ENCODE data around the gene CR1.
"Not testable (repeated sequence)": the region's sequence is repeated elsewhere in the genome, so short reads cannot be mapped to it uniquely, and the experiment has no call there.

The CR1 gene

DNA sequence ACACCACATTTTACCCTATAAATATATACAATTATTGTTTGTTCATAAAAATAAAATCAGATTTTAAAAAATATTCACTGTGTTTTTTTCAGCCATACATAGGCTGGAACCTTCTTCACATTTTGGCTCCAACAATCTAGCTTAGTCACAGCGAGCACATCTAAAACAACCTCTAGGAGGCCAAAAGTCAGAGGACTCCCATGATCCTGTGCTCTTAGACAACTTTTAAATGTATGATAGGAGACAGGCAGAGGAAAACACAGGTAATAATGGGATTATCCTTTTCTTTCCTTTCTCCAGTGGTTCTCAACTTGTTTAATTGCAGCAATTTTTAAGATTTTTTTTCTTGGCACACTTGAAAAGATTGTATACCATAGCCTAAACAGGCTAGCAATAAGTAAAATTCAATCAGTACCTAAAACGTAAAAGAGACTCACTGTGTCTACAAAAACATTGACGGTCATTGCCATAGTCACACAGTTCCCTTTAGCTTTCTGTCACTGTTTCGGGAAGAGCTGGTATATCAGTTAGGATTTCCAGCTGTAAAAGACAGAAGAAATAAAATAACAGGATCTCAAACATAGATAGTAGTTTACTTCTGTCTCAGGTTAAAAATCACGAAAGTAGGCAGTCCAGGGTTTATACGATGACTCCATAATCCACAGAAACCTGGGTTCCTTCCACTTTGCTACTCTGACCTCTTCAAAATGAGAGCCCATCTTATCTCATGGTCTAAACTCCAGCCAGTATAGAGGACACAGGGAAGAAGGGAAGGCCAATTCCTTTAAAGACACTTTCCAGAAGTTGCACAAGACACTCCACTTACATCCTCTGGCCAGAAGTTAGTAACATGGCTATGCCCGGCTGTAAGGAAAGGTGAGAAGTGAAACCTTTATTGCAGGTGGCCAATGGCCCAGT lies 109.7 kb downstream of the CR1 start:
- FAIRE-seq: no peak
- TF ChIP-seq POLR2A (IDR thresholded peaks at IDR 0.05; ENCODE audit: low read depth, low read length): no peak
- DNase-seq (ENCODE audit: insufficient read length, low spot score): no peak

DNA sequence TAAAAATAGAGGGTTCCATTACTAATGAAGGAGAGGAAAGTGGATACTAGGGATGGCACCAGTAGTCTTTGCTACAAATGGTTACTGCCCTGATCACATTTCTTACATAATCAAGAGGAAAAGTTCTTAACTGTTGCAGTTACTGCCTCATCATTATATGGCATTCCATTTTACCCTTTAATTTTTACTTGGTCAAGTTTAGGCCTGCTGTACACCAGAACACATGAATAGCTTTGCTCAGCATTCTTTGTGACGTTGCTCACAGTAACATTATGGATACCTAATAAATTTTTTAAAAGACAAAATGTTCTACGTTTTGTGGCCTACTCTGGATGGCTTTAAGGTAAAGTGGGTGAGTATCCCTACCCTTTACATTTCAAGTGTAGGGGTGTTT lies 110.4 kb downstream of the CR1 start:
- no peak for TF ChIP-seq POLR2A (IDR thresholded peaks at IDR 0.05; ENCODE audit: low read depth, low read length)
- no peak for DNase-seq (ENCODE audit: insufficient read length, low spot score)
- no peak for FAIRE-seq

DNA sequence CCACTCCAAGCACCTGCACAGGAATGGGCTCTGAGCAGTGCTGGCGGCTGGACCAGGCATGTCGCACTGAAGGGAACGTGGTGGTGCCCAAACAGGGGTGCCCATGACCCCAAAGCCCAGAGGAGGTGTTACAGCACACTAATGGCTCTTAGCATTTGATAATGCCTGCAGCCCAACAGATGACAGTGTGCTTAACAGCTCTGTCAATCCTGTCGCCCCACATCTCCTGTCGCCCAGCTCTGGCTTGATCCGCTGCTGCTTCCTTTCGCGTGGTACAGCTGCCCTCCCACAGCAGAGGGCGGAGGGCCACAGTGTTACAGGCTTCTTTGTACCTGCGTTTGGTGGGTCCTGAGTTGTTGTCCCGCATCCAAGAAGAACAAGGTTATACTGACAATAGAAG lies 116.8 kb downstream of the CR1 start:
- no peak for TF ChIP-seq POLR2A (IDR thresholded peaks at IDR 0.05; ENCODE audit: low read depth, low read length)
- DNase-seq (ENCODE audit: insufficient read length, low spot score): no peak
- no peak for FAIRE-seq

DNA sequence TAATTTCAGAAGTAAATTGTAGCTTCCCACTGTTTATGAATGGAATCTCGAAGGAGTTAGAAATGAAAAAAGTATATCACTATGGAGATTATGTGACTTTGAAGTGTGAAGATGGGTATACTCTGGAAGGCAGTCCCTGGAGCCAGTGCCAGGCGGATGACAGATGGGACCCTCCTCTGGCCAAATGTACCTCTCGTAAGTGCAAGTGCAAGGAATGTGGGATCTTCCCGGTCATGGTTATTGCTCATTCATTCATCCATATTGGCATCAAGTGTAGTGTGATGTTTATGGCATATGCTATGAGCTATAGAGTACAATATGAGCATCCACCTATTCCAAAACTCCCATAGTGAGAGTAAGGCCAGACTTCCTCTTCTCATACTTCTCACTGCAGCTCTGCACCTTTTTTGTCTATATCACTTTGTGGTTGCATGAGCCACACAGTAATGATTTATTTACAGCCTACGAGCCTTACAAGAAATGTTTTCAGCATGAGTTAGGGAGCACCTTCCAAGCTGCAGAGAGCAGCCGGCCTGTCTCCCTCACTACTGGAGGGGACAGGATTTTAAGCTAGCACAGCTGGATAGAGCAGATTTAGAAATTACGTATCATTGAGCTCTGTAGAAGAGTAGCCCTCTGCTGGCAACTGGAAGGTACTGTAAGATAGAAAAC lies 124.0 kb downstream of the CR1 start:
- FAIRE-seq (peak; percentile 55), DNase-seq (ENCODE audit: insufficient read length, low spot score) (peak; percentile 19)
- TF ChIP-seq POLR2A (IDR thresholded peaks at IDR 0.05; ENCODE audit: low read depth, low read length): no peak

DNA sequence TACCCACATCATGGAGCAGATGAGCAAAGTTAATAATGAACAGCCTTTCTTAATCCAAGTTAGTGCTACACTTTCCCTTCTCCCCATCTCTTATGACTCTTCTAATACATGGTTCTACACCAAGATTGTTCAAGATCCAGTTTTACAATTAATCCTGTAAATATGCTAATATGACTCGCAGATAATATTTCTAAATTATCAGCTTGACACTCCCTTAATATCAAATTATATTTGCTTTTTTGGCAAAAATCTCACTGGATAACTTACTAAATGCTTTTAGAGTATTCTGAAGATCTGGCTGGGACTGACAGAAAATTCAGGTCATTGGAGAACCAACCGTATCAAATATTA lies 124.6 kb downstream of the CR1 start:
- no peak for DNase-seq (ENCODE audit: insufficient read length, low spot score)
- no peak for FAIRE-seq
- TF ChIP-seq POLR2A (IDR thresholded peaks at IDR 0.05; ENCODE audit: low read depth, low read length): no peak

DNA sequence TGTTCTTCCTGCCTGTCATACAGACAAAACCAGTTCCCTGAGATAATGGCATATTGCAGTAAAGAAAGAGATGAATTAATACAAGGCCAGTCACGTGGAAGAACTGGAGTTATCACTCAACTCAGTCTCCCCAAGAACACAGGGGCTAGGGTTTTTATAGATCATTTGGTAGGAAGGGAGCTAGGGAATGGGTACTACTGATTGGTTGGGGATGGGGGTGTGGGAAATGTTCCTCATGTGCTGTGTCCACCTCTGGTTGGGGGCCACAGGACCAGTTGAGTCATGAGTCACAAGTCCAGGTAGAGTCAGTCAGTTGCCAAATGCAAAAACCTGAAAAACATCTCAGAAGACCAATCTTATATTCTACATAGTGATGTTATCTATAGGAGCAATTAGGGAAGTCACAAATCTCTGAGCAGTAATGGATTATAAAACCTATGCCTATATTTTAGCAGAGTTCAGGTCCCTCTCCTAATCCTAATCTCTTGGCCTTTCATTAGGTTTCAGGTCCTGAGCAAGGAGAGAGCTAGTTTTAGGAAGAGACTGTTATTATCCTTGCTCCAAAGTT lies 129.6 kb downstream of the CR1 start:
- FAIRE-seq; DNase-seq (ENCODE audit: insufficient read length, low spot score): not testable (repeated sequence)

DNA sequence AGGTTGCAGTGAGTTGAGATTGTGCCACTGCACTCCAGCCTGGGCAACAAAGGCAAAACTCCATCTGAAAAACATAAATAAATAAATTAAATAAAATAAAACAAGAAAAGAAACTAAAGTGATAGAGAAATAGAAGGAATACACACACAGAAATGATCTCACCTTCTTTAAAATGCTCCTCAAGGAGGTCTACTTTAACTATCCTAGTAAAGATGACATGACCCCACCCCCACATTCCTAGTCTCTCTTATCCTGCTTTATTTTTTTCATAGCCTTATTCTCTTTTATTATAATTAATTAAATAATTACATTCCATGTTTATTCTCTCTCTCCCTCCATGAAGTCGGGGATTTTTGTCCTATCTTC lies 131.0 kb downstream of the CR1 start:
- no peak for TF ChIP-seq POLR2A (IDR thresholded peaks at IDR 0.05; ENCODE audit: low read depth, low read length)
- no peak for FAIRE-seq
- DNase-seq (ENCODE audit: insufficient read length, low spot score): no peak

DNA sequence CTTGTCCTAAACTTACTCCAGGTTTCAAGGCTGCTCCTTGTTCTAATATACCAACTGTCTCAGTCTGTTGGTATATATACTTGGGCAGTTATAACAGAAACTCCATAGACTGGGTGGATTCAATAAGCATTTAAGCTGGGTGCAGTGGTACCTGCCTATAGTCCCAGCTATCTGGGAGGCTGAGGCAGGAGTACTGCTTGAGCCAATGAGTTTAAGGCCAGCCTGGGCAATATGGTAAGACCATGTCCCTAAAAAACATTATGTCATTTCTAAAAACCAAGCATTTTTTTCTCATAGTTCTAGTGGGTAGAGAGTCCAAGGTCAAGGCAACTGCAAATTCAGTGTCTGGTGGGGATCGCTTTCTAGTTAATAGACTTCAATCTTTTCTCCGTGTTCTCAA lies 131.5 kb downstream of the CR1 start:
- DNase-seq (ENCODE audit: insufficient read length, low spot score): no peak
- TF ChIP-seq POLR2A (IDR thresholded peaks at IDR 0.05; ENCODE audit: low read depth, low read length): no peak

DNA sequence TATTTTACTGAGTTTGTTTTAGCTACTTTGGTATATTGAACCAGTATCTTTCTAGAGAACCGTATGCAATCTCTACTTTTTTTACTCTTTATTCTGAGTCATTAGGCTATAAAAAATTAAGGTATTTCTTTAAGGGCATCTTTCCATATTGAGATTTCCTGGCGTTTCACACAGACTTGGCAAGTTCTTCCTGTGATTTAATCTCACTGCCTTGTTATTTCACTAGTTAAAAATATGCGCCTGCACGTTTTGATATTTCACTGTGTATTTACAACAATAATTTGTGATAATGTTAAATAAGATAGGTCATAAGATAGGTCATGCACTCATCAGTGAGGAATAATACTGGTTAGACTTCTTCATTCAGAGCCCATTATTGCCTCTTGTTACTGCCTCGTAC lies 132.8 kb downstream of the CR1 start:
- DNase-seq (ENCODE audit: insufficient read length, low spot score): no peak
- TF ChIP-seq POLR2A (IDR thresholded peaks at IDR 0.05; ENCODE audit: low read depth, low read length): no peak
- FAIRE-seq: no peak

More for the DNA sequence above, 131.5 kb downstream of the CR1 start:
- FAIRE-seq: no peak

DNA sequence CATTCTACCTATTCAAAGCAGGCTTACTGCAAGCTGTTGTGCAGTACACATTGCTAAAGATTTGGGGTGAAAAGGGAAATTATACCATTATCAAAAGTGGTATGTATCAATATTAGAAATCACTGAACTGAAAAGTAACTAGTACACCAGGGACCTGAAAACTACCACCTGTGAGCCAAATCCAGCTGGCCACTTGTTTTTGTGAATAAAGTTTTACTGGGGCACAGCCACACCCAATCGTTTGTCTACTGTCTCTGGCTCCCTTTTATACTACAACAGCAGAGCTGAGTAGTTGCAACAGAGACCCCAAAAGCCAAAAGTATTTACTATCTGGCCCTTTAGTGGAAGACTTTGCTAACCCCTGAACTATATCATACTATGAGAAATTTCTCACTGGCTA lies 135.2 kb downstream of the CR1 start:
- no peak for DNase-seq (ENCODE audit: insufficient read length, low spot score)
- no peak for TF ChIP-seq POLR2A (IDR thresholded peaks at IDR 0.05; ENCODE audit: low read depth, low read length)
- no peak for FAIRE-seq

DNA sequence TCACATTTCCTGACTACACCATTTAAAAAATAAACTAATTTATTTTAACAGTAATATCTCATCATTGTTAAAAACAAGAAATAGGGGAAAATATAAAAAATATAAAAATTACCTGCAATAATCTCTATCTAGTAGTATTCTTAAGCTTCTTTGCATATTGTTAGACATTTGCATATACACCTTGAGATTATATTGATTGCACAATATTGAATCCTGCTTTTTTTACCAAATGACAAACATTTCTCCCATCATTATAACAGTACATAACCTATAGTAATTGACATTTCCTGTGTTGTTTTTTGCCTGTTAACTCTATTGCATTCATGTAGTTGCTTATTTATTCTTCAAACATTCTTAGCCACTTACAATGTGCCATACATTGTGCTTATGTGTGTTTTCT lies 137.3 kb downstream of the CR1 start:
- TF ChIP-seq POLR2A (IDR thresholded peaks at IDR 0.05; ENCODE audit: low read depth, low read length): no peak
- DNase-seq (ENCODE audit: insufficient read length, low spot score): no peak
- FAIRE-seq: no peak

DNA sequence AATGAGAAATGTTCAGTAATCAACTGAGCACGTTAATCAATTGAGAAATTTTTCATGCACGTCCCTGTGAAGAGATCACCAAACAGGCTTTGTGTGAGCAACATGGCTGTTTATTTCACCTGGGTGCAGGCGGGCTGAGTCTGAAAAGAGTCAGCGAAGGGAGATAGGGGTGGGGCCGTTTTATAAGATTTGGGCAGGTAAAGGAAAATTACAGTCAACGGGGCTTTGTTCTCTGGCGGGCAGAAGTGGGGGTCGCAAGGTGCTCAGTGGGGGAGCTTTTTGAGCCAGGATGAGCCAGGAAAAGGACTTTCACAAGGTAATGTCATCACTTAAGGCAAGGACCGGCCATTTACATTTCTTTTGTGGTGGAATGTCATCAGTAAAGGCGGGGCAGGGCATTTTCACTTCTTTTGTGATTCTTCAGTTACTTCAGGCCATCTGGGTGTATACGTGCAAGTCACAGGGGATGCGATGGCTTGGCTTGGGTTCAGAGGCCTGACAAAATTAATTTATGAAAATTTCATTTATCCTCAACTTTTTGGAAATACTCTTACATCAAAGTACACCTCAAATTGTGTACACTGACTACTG lies 137.8 kb downstream of the CR1 start:
- DNase-seq (ENCODE audit: insufficient read length, low spot score); FAIRE-seq: not testable (repeated sequence)

DNA sequence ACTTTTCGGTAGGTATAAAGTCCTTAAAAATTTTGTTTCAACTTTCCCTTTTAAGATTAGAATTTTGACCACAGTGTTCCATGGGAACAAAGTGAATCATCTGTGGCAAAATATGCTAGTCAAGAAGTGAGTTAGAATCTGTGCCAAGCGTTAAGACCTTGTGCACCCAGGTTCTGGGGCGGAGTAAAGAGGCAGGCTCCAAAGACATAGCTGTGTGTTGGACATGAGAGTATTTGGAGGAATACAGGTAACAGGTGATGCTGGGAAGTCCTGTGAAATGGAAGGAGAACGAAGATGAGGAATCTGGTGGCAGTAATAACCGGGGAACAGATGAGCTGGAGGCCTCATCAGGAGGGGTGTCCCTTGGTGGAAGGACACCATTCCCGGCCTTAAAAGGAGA lies 138.3 kb downstream of the CR1 start:
- not testable (repeated sequence) for DNase-seq (ENCODE audit: insufficient read length, low spot score); FAIRE-seq

DNA sequence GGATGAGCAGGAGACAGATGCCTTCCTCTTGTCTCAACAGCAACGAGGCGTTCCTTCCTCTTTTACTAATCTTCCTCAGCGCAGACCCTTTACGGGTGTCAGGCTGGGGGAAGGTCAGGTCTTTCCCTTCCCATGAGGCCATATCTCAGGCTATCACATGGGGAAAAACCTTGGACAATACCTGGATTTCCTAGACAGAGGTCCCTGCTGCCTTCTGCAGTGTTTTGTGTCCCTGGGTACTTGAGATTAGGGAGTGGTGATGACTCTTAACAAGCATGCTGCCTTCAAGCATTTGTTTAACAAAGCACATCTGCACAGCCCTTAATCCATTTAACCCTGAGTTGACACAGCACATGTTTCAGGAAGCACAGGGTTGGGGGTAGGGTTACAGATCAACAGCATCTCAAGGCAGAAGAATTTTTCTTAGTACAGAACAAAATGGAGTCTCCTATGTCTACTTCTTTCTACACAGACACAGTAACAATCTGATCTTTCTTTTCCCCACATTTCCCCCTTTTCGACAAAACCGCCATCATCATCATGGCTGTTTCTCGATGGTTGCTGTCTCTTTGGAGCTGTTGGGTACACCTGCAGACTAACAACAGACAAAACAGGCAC lies 139.7 kb downstream of the CR1 start:
- not testable (repeated sequence) for FAIRE-seq; DNase-seq (ENCODE audit: insufficient read length, low spot score)

DNA sequence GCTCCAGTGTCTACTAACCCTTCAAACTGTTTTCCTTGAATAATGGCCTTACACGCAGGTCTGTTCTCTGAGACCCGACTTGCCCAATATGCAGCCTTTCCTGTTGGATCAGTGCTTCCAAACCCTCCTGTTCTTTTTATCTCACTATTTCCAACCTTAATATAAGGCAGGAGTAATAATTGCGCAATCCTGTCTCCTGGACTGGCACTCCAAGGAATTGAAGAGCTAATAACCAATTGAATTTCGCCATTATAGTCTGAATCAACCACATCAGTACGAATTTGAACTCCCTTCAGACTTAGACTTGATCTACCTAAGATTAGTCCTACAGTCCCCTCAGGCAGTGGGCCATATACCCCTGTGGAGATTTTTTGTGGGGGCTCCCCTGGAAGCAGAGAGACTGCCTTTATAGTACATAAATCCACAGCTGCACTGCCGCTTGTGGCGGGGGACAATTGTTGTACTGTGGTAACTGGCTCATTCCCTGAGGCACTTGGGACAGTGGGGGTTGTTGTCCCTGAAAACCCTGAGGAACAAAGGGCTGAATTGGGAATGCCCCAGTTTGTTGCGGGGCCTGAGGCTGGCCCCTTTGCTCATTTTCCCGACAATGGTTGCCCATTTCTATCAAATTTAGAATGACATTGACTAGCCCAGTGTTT lies 142.7 kb downstream of the CR1 start:
- not testable (repeated sequence) for FAIRE-seq; DNase-seq (ENCODE audit: insufficient read length, low spot score)

DNA sequence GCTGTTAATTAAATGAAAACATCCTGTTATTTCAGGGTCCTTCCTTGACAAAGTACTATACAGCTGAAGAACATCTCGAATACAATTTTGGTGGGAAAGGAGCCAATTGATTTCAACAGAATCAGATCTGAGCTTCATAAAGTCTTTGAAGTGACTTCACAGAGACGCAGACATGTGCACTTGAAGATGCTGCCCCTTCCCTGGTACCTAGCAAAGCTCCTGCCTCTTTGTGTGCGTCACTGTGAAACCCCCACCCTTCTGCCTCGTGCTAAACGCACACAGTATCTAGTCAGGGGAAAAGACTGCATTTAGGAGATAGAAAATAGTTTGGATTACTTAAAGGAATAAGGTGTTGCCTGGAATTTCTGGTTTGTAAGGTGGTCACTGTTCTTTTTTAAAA lies 143.4 kb downstream of the CR1 start:
- not testable (repeated sequence) for FAIRE-seq; DNase-seq (ENCODE audit: insufficient read length, low spot score)
